Measurements from ENCODE around the gene FHAD1. TPM values are rescaled to one million over a fixed set of nuclear protein-coding genes. Genes with fewer than 3 reads are reported as not detected.

The FHAD1 gene
- total RNA-seq, 1 donor from 2014 or later = under 0.01 TPM

DNA sequence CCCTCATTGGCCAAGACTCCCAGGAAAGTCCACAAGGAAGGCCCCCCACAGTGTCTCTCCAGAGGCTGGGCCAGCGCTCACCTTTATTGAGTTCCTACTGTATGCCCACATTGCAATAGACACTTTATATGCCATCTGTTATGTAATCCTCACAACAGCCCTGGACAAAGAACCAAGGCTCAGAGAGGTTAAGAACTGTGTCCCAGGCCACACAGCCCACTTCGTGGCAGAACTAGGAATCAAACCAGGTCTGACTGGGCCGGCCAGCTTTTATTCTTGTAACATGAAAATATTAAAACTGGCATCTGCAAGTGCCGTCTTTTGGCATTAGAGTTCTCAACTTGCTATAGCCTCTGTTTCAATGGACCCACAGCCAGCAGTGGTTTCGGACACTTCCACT is 195.7 kb downstream of the FHAD1 start:
- no peak for DNase-seq

GRCh38 chr1:15443281-15443680 is 196.3 kb downstream of the FHAD1 start:
- no peak for DNase-seq

DNA sequence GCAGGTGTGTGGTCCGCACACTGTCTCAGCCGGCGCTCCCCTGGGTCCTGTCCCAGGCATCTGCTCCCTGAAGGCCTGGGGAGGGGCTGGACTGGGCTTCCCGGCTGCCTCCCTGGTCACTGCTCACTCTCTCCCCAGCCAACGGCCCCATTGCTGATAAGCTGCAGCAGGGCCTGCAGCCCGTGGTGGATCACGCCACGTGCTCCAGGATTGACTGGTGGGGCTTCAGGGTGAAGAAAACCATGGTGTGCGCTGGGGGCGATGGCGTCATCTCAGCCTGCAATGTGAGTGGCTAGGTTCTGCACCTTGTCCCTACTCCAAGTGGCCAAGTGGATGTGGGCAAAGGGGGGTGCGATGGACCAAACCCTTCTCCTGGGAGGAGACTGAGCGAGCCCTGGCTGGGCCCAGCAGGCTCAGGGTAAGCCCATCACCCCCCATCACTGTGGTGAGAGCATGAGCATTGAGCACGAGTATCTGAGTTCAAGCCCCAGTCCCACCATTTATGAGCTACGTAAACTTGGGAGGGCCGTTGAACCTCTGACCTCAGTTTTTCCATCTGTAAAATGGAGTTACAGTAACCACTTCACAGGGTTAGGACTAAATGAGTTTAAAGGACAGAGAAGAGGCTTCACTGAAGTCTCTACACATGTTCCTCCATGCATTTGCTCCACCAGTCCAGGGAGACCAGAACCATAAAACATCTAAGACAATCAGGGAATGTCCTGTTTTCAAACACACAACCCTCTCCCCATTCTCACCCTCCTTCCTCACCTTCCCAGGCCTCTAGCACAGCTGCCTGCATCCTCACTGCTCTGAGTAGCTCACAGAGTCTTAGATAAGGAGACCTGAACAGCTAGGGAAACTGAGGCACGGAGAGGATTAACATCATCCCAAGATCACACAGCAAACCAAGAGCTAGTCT is 197.7 kb downstream of the FHAD1 start:
- DNase-seq = no peak

DNA sequence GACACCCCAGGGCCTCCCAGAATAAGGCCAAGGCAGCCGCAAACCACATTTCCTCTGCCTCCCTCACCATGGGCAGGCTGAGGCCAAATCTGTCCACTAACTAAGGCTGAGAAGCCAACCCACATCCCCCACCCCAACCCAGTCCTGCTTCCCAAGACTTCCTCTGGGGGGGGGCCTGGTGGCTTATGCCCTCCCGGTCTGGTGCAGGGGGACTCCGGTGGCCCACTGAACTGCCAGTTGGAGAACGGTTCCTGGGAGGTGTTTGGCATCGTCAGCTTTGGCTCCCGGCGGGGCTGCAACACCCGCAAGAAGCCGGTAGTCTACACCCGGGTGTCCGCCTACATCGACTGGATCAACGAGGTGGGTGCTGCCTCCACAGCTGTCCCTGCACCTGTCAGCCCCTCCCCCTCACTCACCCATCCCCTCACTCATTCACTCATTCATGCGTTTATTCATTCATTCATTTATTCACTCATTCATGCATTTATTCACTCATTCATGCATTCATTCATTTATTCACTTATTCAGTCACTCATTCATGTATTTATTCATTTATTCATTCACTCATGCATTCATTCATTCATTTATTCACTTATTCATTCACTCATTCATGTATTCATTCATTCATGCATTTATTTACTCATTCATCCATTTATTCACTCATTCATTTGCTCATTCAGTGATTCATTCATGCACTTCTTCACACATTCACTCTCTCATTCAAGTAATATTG is 198.5 kb downstream of the FHAD1 start:
- DNase-seq = no peak

DNA sequence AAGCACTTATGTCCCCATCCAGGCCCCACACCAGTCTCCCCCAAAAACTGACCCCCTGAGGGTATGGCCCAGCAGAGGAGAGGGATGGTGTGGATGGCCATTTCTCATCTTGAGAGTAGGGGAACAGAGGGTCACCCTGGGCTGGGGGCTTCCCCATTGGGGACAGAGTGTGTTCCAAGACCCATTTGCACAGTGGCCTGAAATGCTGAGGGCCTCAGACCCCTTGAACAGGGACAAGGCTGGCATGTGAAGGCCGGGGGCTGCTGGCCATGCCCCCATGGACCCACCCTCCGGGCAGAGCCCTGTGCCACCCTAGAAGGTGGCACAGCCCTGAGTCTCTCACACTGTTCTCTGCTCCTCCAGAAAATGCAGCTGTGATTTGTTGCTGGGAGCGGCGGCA is 199.2 kb downstream of the FHAD1 start:
- no peak for DNase-seq

Other genes starting within 250 kb of the FHAD1 start
- 10.0 and 10.2 TPM in 2 replicates for gene TMEM51, start 93.5 kb upstream of the FHAD1 start, total RNA-seq
- gene EFHD2, start 162.7 kb downstream of the FHAD1 start, total RNA-seq = 54.1 and 66.8 TPM in 2 replicates
- not detected in 2 replicates for gene CTRC, start 191.2 kb downstream of the FHAD1 start, total RNA-seq
- gene CELA2A, start 209.5 kb downstream of the FHAD1 start, total RNA-seq = not detected in 2 replicates
- not detected in 2 replicates for gene CELA2B, start 228.9 kb downstream of the FHAD1 start, total RNA-seq

Data from dermis blood vessel endothelial cell (primary cell).